Measurements from ENCODE around the gene FAM83D. TPM values are rescaled to one million over a fixed set of nuclear protein-coding genes. Genes with fewer than 3 reads are reported as not detected.

FAM83D gene
- total RNA-seq, 4 donors from 2014 or later = 0.93 to 3.2 (median 1.3) TPM

DNA sequence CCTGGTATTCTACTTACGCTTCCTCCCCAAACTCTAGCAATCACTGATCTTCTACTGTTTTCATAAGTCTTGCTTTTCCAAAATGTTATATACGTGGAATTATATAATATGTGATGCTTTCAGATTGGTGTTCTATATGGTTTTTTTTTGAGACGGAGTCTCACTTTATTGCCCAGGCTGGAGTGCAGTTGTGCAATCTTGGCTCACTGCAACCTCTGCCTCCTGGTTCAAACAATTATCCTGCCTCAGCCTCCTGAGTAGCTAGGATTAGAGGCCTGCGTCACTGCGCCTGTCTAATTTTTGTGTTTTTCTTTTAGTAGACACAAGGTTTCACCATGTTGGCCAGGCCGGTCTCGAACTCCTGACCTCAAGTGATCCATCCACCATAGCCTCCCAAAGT lies 10.9 kb upstream of the FAM83D start:
- no peak for ATAC-seq (ENCODE audit: low FRiP score)
- TF ChIP-seq CTCF (IDR thresholded peaks at IDR 0.05) = no peak
- DNase-seq (ENCODE audit: low spot score) = no peak

DNA sequence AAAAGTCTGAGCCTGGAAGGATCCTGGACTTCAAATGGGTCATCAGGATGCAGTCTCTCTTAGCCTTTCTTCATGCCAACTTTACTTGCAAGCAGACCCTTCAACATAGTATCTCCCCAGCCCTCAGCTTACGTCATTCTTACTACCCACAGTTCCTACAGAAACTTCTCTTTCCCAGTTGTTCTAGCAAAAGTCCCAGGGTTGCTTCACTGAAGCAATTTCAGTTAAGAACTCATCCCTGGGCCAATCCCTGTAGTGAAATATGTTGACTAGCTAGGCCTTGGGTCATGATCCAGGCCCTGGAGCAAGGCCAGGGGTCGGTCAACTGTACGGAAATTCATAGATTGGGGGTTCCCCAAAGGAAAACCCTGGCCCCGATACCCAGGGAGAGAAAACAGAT lies 8.6 kb upstream of the FAM83D start:
- TF ChIP-seq CTCF (IDR thresholded peaks at IDR 0.05) = no peak
- DNase-seq (ENCODE audit: low spot score) (no peak), ATAC-seq (ENCODE audit: low FRiP score) (no peak)

GRCh38 chr20:38918172-38918571 lies 8.0 kb upstream of the FAM83D start:
- DNase-seq (ENCODE audit: low spot score) (no peak), ATAC-seq (ENCODE audit: low FRiP score) (no peak)
- no peak for TF ChIP-seq CTCF (IDR thresholded peaks at IDR 0.05)

DNA sequence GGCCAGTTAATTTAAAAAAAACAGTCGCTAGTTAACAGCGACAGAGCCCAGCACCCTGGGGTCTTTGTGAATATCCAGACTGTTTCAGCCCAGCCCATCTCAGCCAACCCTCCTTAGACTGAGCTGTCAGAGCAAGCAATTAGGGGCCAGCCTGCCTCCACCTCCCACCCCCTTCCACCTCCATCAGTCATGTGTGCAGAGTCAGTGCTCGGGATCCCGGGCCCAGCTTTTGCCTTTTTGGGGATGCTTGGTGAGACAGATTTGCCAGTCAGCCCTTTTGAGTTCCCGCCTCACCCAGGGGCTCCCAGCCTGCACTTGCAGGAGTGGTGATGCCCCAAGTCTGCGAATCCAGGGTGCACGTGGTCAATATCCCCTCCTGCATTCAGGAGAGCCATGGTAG lies 6.5 kb upstream of the FAM83D start:
- ATAC-seq (ENCODE audit: low FRiP score) = no peak
- no peak for TF ChIP-seq CTCF (IDR thresholded peaks at IDR 0.05)
- no peak for DNase-seq (ENCODE audit: low spot score)

DNA sequence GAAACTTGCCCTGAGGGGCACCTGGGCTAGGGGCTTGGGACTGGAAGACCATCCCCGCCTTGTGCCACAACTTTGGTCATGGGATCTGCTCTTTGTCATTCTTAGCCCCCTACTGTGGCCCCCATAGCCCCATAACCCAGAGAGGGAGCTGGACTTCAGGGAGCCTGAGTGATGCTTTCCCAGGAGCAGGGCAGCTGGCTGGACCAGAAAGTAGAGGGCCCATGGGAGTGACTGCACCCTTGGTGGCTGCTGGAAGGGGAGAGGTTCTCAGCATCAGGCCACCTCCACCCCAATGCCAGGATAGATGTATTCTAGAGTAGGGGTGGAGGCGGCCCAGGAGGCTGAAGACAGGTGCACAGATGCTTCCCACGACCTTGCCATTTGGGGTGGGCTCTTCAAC lies 5.8 kb upstream of the FAM83D start:
- ATAC-seq (ENCODE audit: low FRiP score) = no peak
- no peak for TF ChIP-seq CTCF (IDR thresholded peaks at IDR 0.05)
- DNase-seq (ENCODE audit: low spot score) = no peak

GRCh38 chr20:38920851-38921250 lies 5.4 kb upstream of the FAM83D start:
- no peak for DNase-seq (ENCODE audit: low spot score)
- TF ChIP-seq CTCF (IDR thresholded peaks at IDR 0.05) = no peak
- no peak for ATAC-seq (ENCODE audit: low FRiP score)

GRCh38 chr20:38924718-38925117 lies 1.5 kb upstream of the FAM83D start:
- no peak for ATAC-seq (ENCODE audit: low FRiP score)
- TF ChIP-seq CTCF (IDR thresholded peaks at IDR 0.05) = no peak
- no peak for DNase-seq (ENCODE audit: low spot score)
